K562 (cell line): Measurements from ENCODE around the gene OSBPL3. TPM values are rescaled to one million over a fixed set of nuclear protein-coding genes. Genes with fewer than 3 reads are reported as not detected.
A peak's percentile ranks its signal among the peaks of the same experiment; 100 is the strongest.

Experiments used
- BRD4 ChIP-seq: fragments of 200-600 bp; sonication (generic); IDR thresholded peaks from 2 replicates; pipeline ENCODE4 v1.6.1; 2017; ENCODE audit warnings: inconsistent platforms
- C11orf30 ChIP-seq: fragments of 450-650 bp; IDR thresholded peaks from 2 replicates; pipeline ENCODE4 v1.6.1; 2016; ENCODE audit warnings: low read depth, mild to moderate bottlenecking
- CBFA2T3 ChIP-seq: fragments of 450-650 bp; IDR thresholded peaks from 2 replicates; pipeline ENCODE4 v1.6.1; 2017
- CEBPG ChIP-seq, 3 experiments: fragments of 200-800 bp in 1 of 3; sonication (Bioruptor generic) in 1 of 3; sonication (generic) in 1 of 3; formaldehyde crosslinking in 1 of 3; IDR thresholded peaks in 2 of 3; conservative IDR thresholded peaks in 1 of 3; 2 replicates each; pipeline versions ENCODE4 v1.6.1 to v1.8.0; 2016 to 2022; ENCODE audit warnings: missing compliant biosample characterization in 2 of 3, missing genetic modification characterization in 2 of 3, mild to moderate bottlenecking in 1 of 3, missing genetic modification reagents in 1 of 3
- CHD2 ChIP-seq: IDR thresholded peaks from 2 replicates; pipeline ENCODE4 v1.6.1; 2011; ENCODE audit warnings: low read depth, low read length
- DACH1 ChIP-seq: fragments of 450-650 bp; IDR thresholded peaks from 2 replicates; pipeline ENCODE4 v1.6.1; 2018; ENCODE audit not compliant: partially characterized antibody
- DDX20 ChIP-seq: fragments of 450-650 bp; IDR thresholded peaks from 2 replicates; pipeline ENCODE4 v1.6.1; 2016; ENCODE audit warnings: missing genetic modification characterization, low read depth, mild to moderate bottlenecking, missing compliant biosample characterization, moderate library complexity
- ERF ChIP-seq: fragments of 450-650 bp; formaldehyde crosslinking; IDR thresholded peaks from 2 replicates; pipeline ENCODE4 v1.4.0; 2020; ENCODE audit warnings: mild to moderate bottlenecking, mixed read lengths
- HDAC1 ChIP-seq, 2 experiments: fragments of 450-650 bp; IDR thresholded peaks; 2 replicates each; pipeline ENCODE4 v1.6.1; 2016 to 2017; ENCODE audit warnings: inconsistent platforms in 1 of 2, mild to moderate bottlenecking in 1 of 2, moderate library complexity in 1 of 2
- HOXB6 ChIP-seq: fragments of 250-450 bp; sonication (Bioruptor Pico); IDR thresholded peaks from 2 replicates; pipeline ENCODE4 v1.5.1; 2022; ENCODE audit warnings: mild to moderate bottlenecking, borderline replicate concordance
- MECOM ChIP-seq: fragments of 250-450 bp; sonication (Bioruptor Pico); IDR thresholded peaks from 2 replicates; pipeline ENCODE4 v1.8.0; 2022; ENCODE audit warnings: inconsistent platforms
- MEF2A ChIP-seq: IDR thresholded peaks from 2 replicates; pipeline ENCODE4 v1.6.1; 2011; ENCODE audit warnings: low read depth, mild to moderate bottlenecking, low read length, moderate library complexity; ENCODE audit not compliant: control insufficient read depth
- PRDM10 ChIP-seq: fragments of 450-650 bp; IDR thresholded peaks from 2 replicates; pipeline ENCODE4 v1.6.1; 2018; ENCODE audit not compliant: partially characterized antibody
- TAF15 ChIP-seq: fragments of 200-400 bp; formaldehyde crosslinking; IDR thresholded peaks from 2 replicates; pipeline ENCODE4 v1.6.1; 2017; ENCODE audit warnings: mild to moderate bottlenecking, low read depth, low read length, moderate library complexity
- TCF3 ChIP-seq: sonication (generic); formaldehyde crosslinking; IDR thresholded peaks from 2 replicates; pipeline ENCODE4 v1.4.0; 2020; ENCODE audit warnings: mild to moderate bottlenecking, missing genetic modification reagents
- ZBED1 ChIP-seq: IDR thresholded peaks from 2 replicates; pipeline ENCODE4 v1.6.1; 2014
- ZFP1 ChIP-seq: fragments of 450-650 bp; formaldehyde crosslinking; IDR thresholded peaks from 2 replicates; pipeline ENCODE4 v1.4.0; 2020; ENCODE audit warnings: mild to moderate bottlenecking, mixed read lengths
- ZNF23 ChIP-seq: fragments of 250-450 bp; sonication (Bioruptor Pico); IDR thresholded peaks from 2 replicates; pipeline ENCODE4 v1.4.0; 2020; ENCODE audit warnings: mild to moderate bottlenecking
- polyA plus RNA-seq, 8 experiments: library from polyadenylated mRNA; depleted of rRNA in 4 of 8; stranded (reverse) in 5 of 8; unstranded in 3 of 8; fragments of >200 nt; fragmentation: Nextera tagmentation in 2 of 8; fragmentation: Illumina TruSeq in 1 of 8; extraction: Ambion mirVana in 2 of 8; extraction: Trizol in 1 of 8; gene quantifications; 2 replicates each; pipeline versions ENCODE4 v1.2.1 to v1.2.3, GENCODE V29; 2011 to 2014; ENCODE audit warnings: inconsistent platforms in 1 of 8, missing spikeins in 1 of 8
- total RNA-seq, 7 experiments: library from RNA; depleted of rRNA in 6 of 7; stranded (reverse); fragments of >200 nt in 6 of 7; fragmentation: Illumina TruSeq in 2 of 7; extraction: Trizol in 2 of 7; gene quantifications; 2 replicates each; pipeline versions ENCODE4 v1.2.1 to v1.2.3, GENCODE V29; 2011 to 2021; ENCODE audit warnings: low replicate concordance in 1 of 7
- TF ChIP-seq, protein P1 (sequence below): fragments of 450-650 bp; conservative IDR thresholded peaks from 2 replicates; pipeline ENCODE4 v1.6.1; 2016; ENCODE audit warnings: missing genetic modification characterization, low read depth, mild to moderate bottlenecking, control low read depth, missing compliant biosample characterization
- TF ChIP-seq, protein P2 (sequence below): fragments of 450-650 bp; IDR thresholded peaks from 2 replicates; pipeline ENCODE4 v1.6.1; 2017; ENCODE audit warnings: antibody characterized with exemption, mild to moderate bottlenecking

The OSBPL3 gene
- total and polyA plus RNA-seq, 9 of the 15 experiments (the other 6 are each of a cell fraction or from before 2014, with no cell fraction given): 4.8 to 37.2 (median 26.5) TPM

GRCh38 chr7:24923172-24923865 is 56.7 kb downstream of the OSBPL3 start (continued):
- TF ChIP-seq, protein P1, sequence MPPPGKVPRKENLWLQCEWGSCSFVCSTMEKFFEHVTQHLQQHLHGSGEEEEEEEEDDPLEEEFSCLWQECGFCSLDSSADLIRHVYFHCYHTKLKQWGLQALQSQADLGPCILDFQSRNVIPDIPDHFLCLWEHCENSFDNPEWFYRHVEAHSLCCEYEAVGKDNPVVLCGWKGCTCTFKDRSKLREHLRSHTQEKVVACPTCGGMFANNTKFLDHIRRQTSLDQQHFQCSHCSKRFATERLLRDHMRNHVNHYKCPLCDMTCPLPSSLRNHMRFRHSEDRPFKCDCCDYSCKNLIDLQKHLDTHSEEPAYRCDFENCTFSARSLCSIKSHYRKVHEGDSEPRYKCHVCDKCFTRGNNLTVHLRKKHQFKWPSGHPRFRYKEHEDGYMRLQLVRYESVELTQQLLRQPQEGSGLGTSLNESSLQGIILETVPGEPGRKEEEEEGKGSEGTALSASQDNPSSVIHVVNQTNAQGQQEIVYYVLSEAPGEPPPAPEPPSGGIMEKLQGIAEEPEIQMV (tag): no peak
- TF ChIP-seq ZBED1 (no peak), CEBPG (CRISPR knock-in tag; IDR thresholded peaks at IDR 0.05) (no peak), CEBPG (tag; conservative IDR thresholded peaks at IDR 0.05 in 1 of 2, IDR thresholded peaks at IDR 0.05 in 1 of 2) (no peak), ERF (CRISPR knock-in tag) (no peak), BRD4 (0 out of 2 replicates have a peak, but pooled peaks have one; percentile 43), DDX20 (tag) (no peak), ZNF23 (no peak), HDAC1 (IDR thresholded peaks at IDR 0.05) (peak in 1 of 2 experiments; percentile 67; a peak in 1 of 4 replicates), MECOM (CRISPR knock-in tag) (peak; percentile 29; the same call in 1 of the 2 replicates), C11orf30 (peak; percentile 63), HOXB6 (CRISPR knock-in tag) (no peak), TCF3 (CRISPR knock-in tag) (no peak), MEF2A (peak; percentile 72; the same call in 1 of the 2 replicates), TAF15 (no peak), CBFA2T3 (0 out of 2 replicates have a peak, but pooled peaks have one; percentile 11), PRDM10 (peak; percentile 33), ZFP1 (CRISPR knock-in tag) (no peak), CHD2 (no peak), DACH1 (no peak)
- TF ChIP-seq, protein P2, sequence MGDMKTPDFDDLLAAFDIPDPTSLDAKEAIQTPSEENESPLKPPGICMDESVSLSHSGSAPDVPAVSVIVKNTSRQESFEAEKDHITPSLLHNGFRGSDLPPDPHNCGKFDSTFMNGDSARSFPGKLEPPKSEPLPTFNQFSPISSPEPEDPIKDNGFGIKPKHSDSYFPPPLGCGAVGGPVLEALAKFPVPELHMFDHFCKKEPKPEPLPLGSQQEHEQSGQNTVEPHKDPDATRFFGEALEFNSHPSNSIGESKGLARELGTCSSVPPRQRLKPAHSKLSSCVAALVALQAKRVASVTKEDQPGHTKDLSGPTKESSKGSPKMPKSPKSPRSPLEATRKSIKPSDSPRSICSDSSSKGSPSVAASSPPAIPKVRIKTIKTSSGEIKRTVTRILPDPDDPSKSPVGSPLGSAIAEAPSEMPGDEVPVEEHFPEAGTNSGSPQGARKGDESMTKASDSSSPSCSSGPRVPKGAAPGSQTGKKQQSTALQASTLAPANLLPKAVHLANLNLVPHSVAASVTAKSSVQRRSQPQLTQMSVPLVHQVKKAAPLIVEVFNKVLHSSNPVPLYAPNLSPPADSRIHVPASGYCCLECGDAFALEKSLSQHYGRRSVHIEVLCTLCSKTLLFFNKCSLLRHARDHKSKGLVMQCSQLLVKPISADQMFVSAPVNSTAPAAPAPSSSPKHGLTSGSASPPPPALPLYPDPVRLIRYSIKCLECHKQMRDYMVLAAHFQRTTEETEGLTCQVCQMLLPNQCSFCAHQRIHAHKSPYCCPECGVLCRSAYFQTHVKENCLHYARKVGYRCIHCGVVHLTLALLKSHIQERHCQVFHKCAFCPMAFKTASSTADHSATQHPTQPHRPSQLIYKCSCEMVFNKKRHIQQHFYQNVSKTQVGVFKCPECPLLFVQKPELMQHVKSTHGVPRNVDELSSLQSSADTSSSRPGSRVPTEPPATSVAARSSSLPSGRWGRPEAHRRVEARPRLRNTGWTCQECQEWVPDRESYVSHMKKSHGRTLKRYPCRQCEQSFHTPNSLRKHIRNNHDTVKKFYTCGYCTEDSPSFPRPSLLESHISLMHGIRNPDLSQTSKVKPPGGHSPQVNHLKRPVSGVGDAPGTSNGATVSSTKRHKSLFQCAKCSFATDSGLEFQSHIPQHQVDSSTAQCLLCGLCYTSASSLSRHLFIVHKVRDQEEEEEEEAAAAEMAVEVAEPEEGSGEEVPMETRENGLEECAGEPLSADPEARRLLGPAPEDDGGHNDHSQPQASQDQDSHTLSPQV: peak; percentile 85
